ENCODE data around the gene MACO1. TPM values are rescaled to one million over a fixed set of nuclear protein-coding genes. Genes with fewer than 3 reads are reported as not detected.
A peak's percentile ranks its signal among the peaks of the same experiment; 100 is the strongest.
"Not testable (repeated sequence)": the region's sequence is repeated elsewhere in the genome, so short reads cannot be mapped to it uniquely, and the experiment has no call there.

The MACO1 gene
- total RNA-seq = 15.8 and 15.9 TPM in 2 replicates

- intact Hi-C loops (cut with micrococcal nuclease) = loop anchor here (1.0 to 5.0 kb wide), 6 partner anchors 17 to 476 kb away; partner anchors contain the start of genes STMN1 and TMEM50A
- peak; percentile 95 for DNase-seq (ENCODE audit: low spot score)
- Mint-ChIP-seq H3K27ac (peak within 1 kb of the TSS; percentile 99), H3K4me1 (ENCODE audit: low read depth) (peaks cover 47% of the 10 kb centered on the region), H3K36me3 (ENCODE audit: low read depth) (peaks cover 13% of the 10 kb centered on the region), H3K4me3 (ENCODE audit: low read depth) (peak within 1 kb of the TSS; percentile 96), H3K27me3 (ENCODE audit: low read depth) (no peaks in the 10 kb centered on the region), H3K9me3 (no peaks in the 10 kb centered on the region)
Measured at GRCh38 chr1:25430073-25430966, at the start of gene MACO1. Gene MACO1, plus strand, starts transcription at chr1:25430897. Its CDS starts 202 bp downstream, at chr1:25431099.

DNA sequence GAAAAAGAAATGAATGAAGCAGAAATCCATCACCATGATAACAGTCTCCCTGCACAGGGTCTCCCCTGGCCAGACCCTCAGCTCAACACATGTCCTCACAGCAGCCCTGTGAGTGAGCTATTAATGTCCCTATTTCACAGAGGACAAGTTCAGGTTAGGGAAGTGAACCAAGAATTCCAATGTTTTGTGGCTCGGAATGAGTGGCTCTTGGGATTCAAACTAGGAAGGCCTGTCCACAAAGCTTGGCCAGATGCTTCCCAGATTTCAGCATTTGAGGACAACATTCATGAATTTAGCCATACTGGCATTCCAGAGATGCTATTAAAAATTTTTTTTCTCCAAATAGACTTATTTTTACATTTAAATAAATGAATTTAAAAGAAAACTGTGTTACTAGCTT, 48.2 kb upstream of the MACO1 start:
- peaks cover 19% of the 10 kb centered on the region for H3K27me3 Mint-ChIP-seq (ENCODE audit: low read depth)
- H3K4me1 Mint-ChIP-seq (ENCODE audit: low read depth); H3K27ac Mint-ChIP-seq; intact Hi-C loops (cut with micrococcal nuclease); H3K36me3 Mint-ChIP-seq (ENCODE audit: low read depth); DNase-seq (ENCODE audit: low spot score); H3K9me3 Mint-ChIP-seq; H3K4me3 Mint-ChIP-seq (ENCODE audit: low read depth): not testable (repeated sequence)

DNA sequence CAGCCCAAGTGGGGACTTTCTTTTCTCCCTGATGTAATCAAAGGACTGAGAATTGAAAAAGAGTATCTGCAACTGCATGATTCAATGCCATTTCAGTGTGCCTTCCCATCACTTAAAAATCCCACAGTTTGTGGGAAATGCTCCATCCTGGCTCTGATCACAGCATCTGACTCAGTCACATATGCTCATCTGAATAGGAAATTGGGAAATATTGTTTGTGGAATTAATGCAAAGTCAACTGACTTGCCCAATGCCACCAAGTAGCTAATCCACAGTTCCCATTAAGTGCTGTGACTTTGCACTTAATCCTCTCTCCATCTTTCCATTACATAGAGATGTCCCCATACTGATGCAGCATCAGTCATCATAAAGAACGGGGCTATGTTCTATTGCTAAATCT, 47.6 kb upstream of the MACO1 start:
- H3K4me1 Mint-ChIP-seq (ENCODE audit: low read depth); H3K4me3 Mint-ChIP-seq (ENCODE audit: low read depth); H3K9me3 Mint-ChIP-seq; H3K27ac Mint-ChIP-seq; intact Hi-C loops (cut with micrococcal nuclease); H3K36me3 Mint-ChIP-seq (ENCODE audit: low read depth); DNase-seq (ENCODE audit: low spot score): not testable (repeated sequence)
- peaks cover 19% of the 10 kb centered on the region for H3K27me3 Mint-ChIP-seq (ENCODE audit: low read depth)

DNA sequence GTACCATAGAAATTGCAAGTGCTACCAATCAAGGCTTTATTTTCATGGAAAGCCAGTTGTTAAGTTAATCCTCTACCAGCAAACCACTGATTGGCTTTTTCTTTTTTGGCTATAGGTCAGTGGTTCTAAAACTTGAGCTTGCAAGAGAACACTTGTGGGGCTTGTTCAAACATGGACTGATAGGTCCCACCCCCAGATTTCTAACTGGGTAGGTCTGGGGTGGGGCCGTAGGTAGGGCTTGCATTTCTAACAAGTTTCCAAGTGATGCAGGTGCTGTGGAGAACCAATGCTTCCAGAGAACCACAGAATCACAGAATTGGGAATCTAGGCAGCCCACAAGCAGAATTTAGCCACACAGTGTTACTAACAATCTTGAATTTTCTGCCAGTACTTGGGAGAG, 46.8 kb upstream of the MACO1 start:
- DNase-seq (ENCODE audit: low spot score); H3K36me3 Mint-ChIP-seq (ENCODE audit: low read depth): not testable (repeated sequence)

GRCh38 chr1:25387096-25387495, 43.6 kb upstream of the MACO1 start:
- H3K4me1 Mint-ChIP-seq (ENCODE audit: low read depth); H3K4me3 Mint-ChIP-seq (ENCODE audit: low read depth); DNase-seq (ENCODE audit: low spot score); intact Hi-C loops (cut with micrococcal nuclease); H3K36me3 Mint-ChIP-seq (ENCODE audit: low read depth); H3K9me3 Mint-ChIP-seq; H3K27ac Mint-ChIP-seq: not testable (repeated sequence)
- H3K27me3 Mint-ChIP-seq (ENCODE audit: low read depth) = peaks cover 14% of the 10 kb centered on the region

More for the DNA sequence above, 46.8 kb upstream of the MACO1 start:
- peaks cover 17% of the 10 kb centered on the region for H3K27me3 Mint-ChIP-seq (ENCODE audit: low read depth)
- H3K9me3 Mint-ChIP-seq; H3K4me1 Mint-ChIP-seq (ENCODE audit: low read depth); intact Hi-C loops (cut with micrococcal nuclease); H3K4me3 Mint-ChIP-seq (ENCODE audit: low read depth); H3K27ac Mint-ChIP-seq: not testable (repeated sequence)

DNA sequence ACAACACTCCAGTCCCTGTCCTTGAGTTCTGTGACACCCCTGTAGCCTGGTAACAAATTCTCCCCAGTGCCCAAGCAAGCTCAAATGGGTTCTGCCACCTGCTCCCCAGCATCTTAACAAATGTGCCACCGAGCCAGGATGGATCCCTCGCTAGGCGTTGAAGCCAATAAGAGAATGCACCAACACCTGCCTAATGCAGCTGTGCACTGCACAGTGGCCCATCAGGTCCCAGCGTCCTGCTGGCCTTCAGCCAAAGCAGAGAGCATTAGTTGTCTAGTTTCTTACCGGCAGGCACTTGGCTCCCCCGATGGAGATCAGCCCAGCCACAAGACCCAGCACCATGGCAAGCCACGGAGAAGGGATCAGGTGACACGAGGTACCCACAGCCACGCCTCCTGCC, 42.0 kb upstream of the MACO1 start:
- H3K36me3 Mint-ChIP-seq (ENCODE audit: low read depth); H3K4me3 Mint-ChIP-seq (ENCODE audit: low read depth): not testable (repeated sequence)

DNA sequence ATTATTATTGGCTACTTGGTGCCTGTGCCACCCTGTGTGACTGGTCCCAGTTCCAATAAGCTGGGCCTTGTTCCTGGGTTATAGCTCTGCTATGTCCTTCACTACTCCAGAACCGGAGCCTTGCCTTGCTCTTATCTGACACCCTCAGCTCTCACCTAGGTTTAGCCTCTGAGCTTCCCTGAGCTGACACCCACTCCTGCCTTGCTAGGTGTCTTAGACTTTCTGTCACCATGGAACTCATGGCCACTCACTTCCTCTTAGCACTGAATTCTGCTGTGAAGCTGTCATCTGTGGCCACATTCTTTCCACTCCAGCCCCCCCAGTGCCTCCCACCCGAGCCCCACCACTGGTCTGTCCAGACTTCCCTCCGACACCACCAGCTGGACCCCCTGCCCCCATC, 41.0 kb upstream of the MACO1 start:
- H3K4me3 Mint-ChIP-seq (ENCODE audit: low read depth); intact Hi-C loops (cut with micrococcal nuclease); H3K36me3 Mint-ChIP-seq (ENCODE audit: low read depth); H3K4me1 Mint-ChIP-seq (ENCODE audit: low read depth); H3K9me3 Mint-ChIP-seq; DNase-seq (ENCODE audit: low spot score); H3K27ac Mint-ChIP-seq: not testable (repeated sequence)
- peaks cover 13% of the 10 kb centered on the region for H3K27me3 Mint-ChIP-seq (ENCODE audit: low read depth)

More for the DNA sequence above, 42.0 kb upstream of the MACO1 start:
- intact Hi-C loops (cut with micrococcal nuclease); H3K9me3 Mint-ChIP-seq; H3K4me1 Mint-ChIP-seq (ENCODE audit: low read depth); H3K27me3 Mint-ChIP-seq (ENCODE audit: low read depth); H3K27ac Mint-ChIP-seq; DNase-seq (ENCODE audit: low spot score): not testable (repeated sequence)

GRCh38 chr1:25392841-25393240, 37.9 kb upstream of the MACO1 start:
- Mint-ChIP-seq H3K27me3 (ENCODE audit: low read depth) (peaks cover 14% of the 10 kb centered on the region), H3K27ac (no peak overlapping the region), H3K4me1 (ENCODE audit: low read depth) (no peaks in the 10 kb centered on the region), H3K4me3 (ENCODE audit: low read depth) (no peak overlapping the region), H3K36me3 (ENCODE audit: low read depth) (no peaks in the 10 kb centered on the region), H3K9me3 (no peaks in the 10 kb centered on the region)
- DNase-seq (ENCODE audit: low spot score) = no peak
- intact Hi-C loops (cut with micrococcal nuclease) = no loop called here

DNA sequence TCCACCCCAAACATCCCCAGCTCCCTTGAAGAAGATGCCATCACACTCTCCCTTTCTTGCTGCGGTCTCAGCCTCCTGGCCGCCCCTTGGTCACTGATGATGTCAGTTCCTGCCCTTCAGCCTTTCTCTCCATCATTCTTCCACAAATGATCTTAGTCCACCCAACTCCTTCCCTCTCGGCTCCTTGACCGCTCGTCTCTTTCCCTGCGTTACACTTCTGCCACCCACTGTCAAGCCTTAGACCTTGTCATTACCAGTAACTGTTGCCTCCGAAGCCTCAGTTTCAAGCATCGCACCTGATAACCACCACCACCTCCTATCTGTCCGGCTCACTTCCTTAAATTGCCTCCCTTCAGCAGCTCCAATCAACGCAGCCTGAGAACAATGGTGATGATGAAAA, 33.1 kb upstream of the MACO1 start:
- H3K27ac Mint-ChIP-seq; H3K36me3 Mint-ChIP-seq (ENCODE audit: low read depth); intact Hi-C loops (cut with micrococcal nuclease); H3K9me3 Mint-ChIP-seq; H3K4me1 Mint-ChIP-seq (ENCODE audit: low read depth); DNase-seq (ENCODE audit: low spot score); H3K4me3 Mint-ChIP-seq (ENCODE audit: low read depth): not testable (repeated sequence)
- peaks cover 25% of the 10 kb centered on the region for H3K27me3 Mint-ChIP-seq (ENCODE audit: low read depth)

- H3K9me3 Mint-ChIP-seq; H3K27ac Mint-ChIP-seq; H3K36me3 Mint-ChIP-seq (ENCODE audit: low read depth); intact Hi-C loops (cut with micrococcal nuclease); H3K4me3 Mint-ChIP-seq (ENCODE audit: low read depth); DNase-seq (ENCODE audit: low spot score); H3K4me1 Mint-ChIP-seq (ENCODE audit: low read depth): not testable (repeated sequence)
- peaks cover 30% of the 10 kb centered on the region for H3K27me3 Mint-ChIP-seq (ENCODE audit: low read depth)
Measured at GRCh38 chr1:25398079-25398478, 32.6 kb upstream of the MACO1 start.

DNA sequence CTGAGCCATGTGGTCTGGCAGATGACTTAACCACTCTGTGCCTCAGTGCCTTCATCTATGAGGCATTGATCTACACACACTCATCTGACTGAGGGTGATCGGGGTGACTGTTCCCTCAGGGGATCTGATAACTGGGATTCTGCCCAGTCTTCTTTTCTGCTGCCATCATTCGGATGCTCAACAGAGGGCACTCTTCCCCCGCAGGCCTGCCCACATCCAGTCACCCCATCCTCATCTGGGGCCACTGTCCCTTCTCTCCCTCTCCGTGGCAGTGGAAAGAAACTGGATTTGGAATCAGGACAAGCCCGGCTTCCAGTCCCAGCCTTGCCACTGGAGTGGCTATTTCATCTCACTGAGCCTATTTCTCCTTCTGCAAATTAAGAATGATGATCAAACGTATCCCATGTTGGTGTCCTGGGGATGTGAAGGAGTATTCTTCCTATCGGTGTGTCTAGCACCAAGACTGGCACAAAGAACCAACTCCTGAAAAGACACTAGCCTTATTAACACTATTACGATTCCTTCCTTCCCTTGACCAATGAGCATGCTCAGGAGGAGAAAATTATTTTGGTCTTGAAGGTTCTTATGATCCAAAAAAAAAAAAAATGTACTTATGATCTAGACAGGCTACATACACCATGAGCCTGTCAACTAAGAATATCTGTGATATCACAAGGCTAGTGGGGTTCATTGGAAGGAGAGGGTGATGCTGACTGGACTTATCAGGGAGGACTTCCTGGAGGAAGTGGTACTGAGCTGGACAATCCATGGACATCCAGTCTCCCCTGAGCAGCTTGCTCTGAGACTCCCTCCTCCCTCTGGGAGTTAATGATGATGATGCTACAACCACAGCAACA, 27.5 kb upstream of the MACO1 start:
- H3K9me3 Mint-ChIP-seq; H3K4me1 Mint-ChIP-seq (ENCODE audit: low read depth); H3K4me3 Mint-ChIP-seq (ENCODE audit: low read depth); H3K27ac Mint-ChIP-seq; DNase-seq (ENCODE audit: low spot score); intact Hi-C loops (cut with micrococcal nuclease); H3K36me3 Mint-ChIP-seq (ENCODE audit: low read depth): not testable (repeated sequence)
- H3K27me3 Mint-ChIP-seq (ENCODE audit: low read depth) = peaks cover 19% of the 10 kb centered on the region

DNA sequence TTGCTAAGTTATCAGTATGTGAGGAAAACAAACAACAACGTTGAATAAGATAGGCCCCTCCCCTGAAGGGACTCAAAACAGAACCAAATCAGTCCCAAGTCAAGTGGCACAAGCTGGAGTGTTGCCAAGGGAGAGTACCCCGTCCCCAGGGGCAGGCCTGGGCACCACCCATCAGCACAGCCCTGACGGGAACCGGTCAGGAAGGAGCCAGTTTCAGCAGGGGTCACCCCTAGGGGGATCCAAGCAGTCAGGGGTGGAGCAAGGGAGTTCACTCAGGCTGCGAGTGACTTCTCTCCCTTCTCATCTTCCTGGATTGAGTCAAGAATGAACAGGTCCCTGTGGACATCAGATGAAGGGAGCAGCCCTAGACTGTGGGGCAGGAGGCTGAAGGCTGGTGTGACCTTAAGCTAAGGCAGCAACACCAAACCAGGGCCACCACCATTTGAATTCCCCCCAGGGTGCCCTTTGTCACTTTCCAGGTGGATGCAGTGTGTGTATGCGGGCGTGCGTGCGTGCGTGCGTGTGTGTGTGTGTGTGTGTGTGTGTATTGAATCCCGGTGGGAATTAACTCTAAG, 24.9 kb upstream of the MACO1 start:
- H3K27me3 Mint-ChIP-seq (ENCODE audit: low read depth) = peaks cover 12% of the 10 kb centered on the region
- not testable (repeated sequence) for H3K36me3 Mint-ChIP-seq (ENCODE audit: low read depth); H3K27ac Mint-ChIP-seq; H3K9me3 Mint-ChIP-seq; H3K4me1 Mint-ChIP-seq (ENCODE audit: low read depth); H3K4me3 Mint-ChIP-seq (ENCODE audit: low read depth); DNase-seq (ENCODE audit: low spot score)
- intact Hi-C loops (cut with micrococcal nuclease) = loop anchor here (5.0 kb wide), 1 partner anchor 116 kb away; no protein-coding TSS in a partner anchor

Measured in activated T-helper 2 cell treated with anti-CD3 and anti-CD28 coated beads, Interferon-gamma antibody, Interleukin-2, Interleukin-4, amounts not matched to agents 10 μg/mL and 5 μg/mL and 100 μg/mL, durations not matched to agents 14 hours and 24 hours and 36 hours (primary cell).